Dendritic cell treated with granulocyte-macrophage colony-stimulating factor and Interleukin-4, amounts not matched to agents 40 ng/mL and 50 ng/mL, for 4 days (primary cell): ENCODE data around the gene SPATA16.

Source experiments
- H3K27ac Mint-ChIP-seq: one replicate; pipeline ENCODE4 v1.8.0; 2022; ENCODE audit warnings: mild to moderate bottlenecking, mixed read lengths
- H3K27me3 Mint-ChIP-seq: one replicate; pipeline ENCODE4 v1.8.0; 2022; ENCODE audit warnings: mild to moderate bottlenecking, mixed read lengths
- H3K36me3 Mint-ChIP-seq: one replicate; pipeline ENCODE4 v1.8.0; 2022; ENCODE audit warnings: low read depth, mixed read lengths
- H3K4me1 Mint-ChIP-seq: one replicate; pipeline ENCODE4 v1.8.0; 2022; ENCODE audit warnings: low read depth, mixed read lengths
- H3K4me3 Mint-ChIP-seq: one replicate; pipeline ENCODE4 v1.8.0; 2022; ENCODE audit warnings: mild to moderate bottlenecking, moderate library complexity, mixed read lengths
- H3K9me3 Mint-ChIP-seq: one replicate; pipeline ENCODE4 v1.8.0; 2022; ENCODE audit warnings: mixed read lengths
- intact Hi-C: fragments of 100-400 bp; cut with micrococcal nuclease; formaldehyde crosslinking; loops from one replicate; pipeline ENCODE4 v1.15.0; 2022

Gene SPATA16

GRCh38 chr3:173006006-173006405 is 135.0 kb downstream of the SPATA16 start:
- H3K9me3 Mint-ChIP-seq, result peaks cover 8% of the 10 kb centered on the region
- no peaks in the 10 kb centered on the region for H3K27me3 Mint-ChIP-seq
- no peak overlapping the region for H3K4me3 Mint-ChIP-seq
- H3K36me3 Mint-ChIP-seq, result no peaks in the 10 kb centered on the region
- H3K4me1 Mint-ChIP-seq, result no peaks in the 10 kb centered on the region
- no peak overlapping the region for H3K27ac Mint-ChIP-seq
- intact Hi-C loops, result no loop called here

GRCh38 chr3:173004681-173005080 is 136.4 kb downstream of the SPATA16 start:
- H3K4me3 Mint-ChIP-seq, result no peak overlapping the region
- intact Hi-C loops, result no loop called here
- no peak overlapping the region for H3K27ac Mint-ChIP-seq
- no peaks in the 10 kb centered on the region for H3K4me1 Mint-ChIP-seq
- H3K27me3 Mint-ChIP-seq, result no peaks in the 10 kb centered on the region
- H3K36me3 Mint-ChIP-seq, result no peaks in the 10 kb centered on the region
- no peaks in the 10 kb centered on the region for H3K9me3 Mint-ChIP-seq

GRCh38 chr3:173003956-173004355 is 137.1 kb downstream of the SPATA16 start:
- no peaks in the 10 kb centered on the region for H3K27me3 Mint-ChIP-seq
- H3K4me3 Mint-ChIP-seq, result no peak overlapping the region
- intact Hi-C loops, result no loop called here
- H3K4me1 Mint-ChIP-seq, result no peaks in the 10 kb centered on the region
- no peaks in the 10 kb centered on the region for H3K9me3 Mint-ChIP-seq
- no peak overlapping the region for H3K27ac Mint-ChIP-seq
- H3K36me3 Mint-ChIP-seq, result no peaks in the 10 kb centered on the region

- Mint-ChIP-seq H3K4me3 (no peak overlapping the region), H3K4me1 (no peaks in the 10 kb centered on the region), H3K9me3 (no peaks in the 10 kb centered on the region), H3K27me3 (no peaks in the 10 kb centered on the region), H3K27ac (no peak overlapping the region), H3K36me3 (no peaks in the 10 kb centered on the region)
- intact Hi-C loops, result no loop called here
Observed at GRCh38 chr3:173003471-173003870, 137.6 kb downstream of the SPATA16 start.

GRCh38 chr3:173001622-173002021 is 139.4 kb downstream of the SPATA16 start:
- intact Hi-C loops, result no loop called here
- H3K27me3 Mint-ChIP-seq, result no peaks in the 10 kb centered on the region
- H3K36me3 Mint-ChIP-seq, result no peaks in the 10 kb centered on the region
- H3K4me1 Mint-ChIP-seq, result no peaks in the 10 kb centered on the region
- no peaks in the 10 kb centered on the region for H3K9me3 Mint-ChIP-seq
- no peak overlapping the region for H3K27ac Mint-ChIP-seq
- H3K4me3 Mint-ChIP-seq, result no peak overlapping the region

- H3K27me3 Mint-ChIP-seq, result no peaks in the 10 kb centered on the region
- H3K27ac Mint-ChIP-seq, result no peak overlapping the region
- no peaks in the 10 kb centered on the region for H3K36me3 Mint-ChIP-seq
- intact Hi-C loops, result no loop called here
- no peaks in the 10 kb centered on the region for H3K4me1 Mint-ChIP-seq
- no peaks in the 10 kb centered on the region for H3K9me3 Mint-ChIP-seq
- H3K4me3 Mint-ChIP-seq, result no peak overlapping the region
Observed at GRCh38 chr3:173000553-173000952, 140.5 kb downstream of the SPATA16 start.

GRCh38 chr3:172993412-172993811 is 147.6 kb downstream of the SPATA16 start:
- no peak overlapping the region for H3K4me3 Mint-ChIP-seq
- intact Hi-C loops, result no loop called here
- no peaks in the 10 kb centered on the region for H3K27me3 Mint-ChIP-seq
- no peak overlapping the region for H3K27ac Mint-ChIP-seq
- no peaks in the 10 kb centered on the region for H3K36me3 Mint-ChIP-seq
- H3K9me3 Mint-ChIP-seq, result no peaks in the 10 kb centered on the region
- H3K4me1 Mint-ChIP-seq, result no peaks in the 10 kb centered on the region

GRCh38 chr3:172991424-172991996 is 149.5 kb downstream of the SPATA16 start:
- H3K27ac Mint-ChIP-seq, result no peak overlapping the region
- intact Hi-C loops, result no loop called here
- H3K27me3 Mint-ChIP-seq, result no peaks in the 10 kb centered on the region
- no peaks in the 10 kb centered on the region for H3K36me3 Mint-ChIP-seq
- no peak overlapping the region for H3K4me3 Mint-ChIP-seq
- H3K9me3 Mint-ChIP-seq, result no peaks in the 10 kb centered on the region
- no peaks in the 10 kb centered on the region for H3K4me1 Mint-ChIP-seq

- Mint-ChIP-seq H3K9me3 (no peaks in the 10 kb centered on the region), H3K27ac (no peak overlapping the region)
- intact Hi-C loops, result no loop called here
Observed at GRCh38 chr3:172989373-172989772, 151.7 kb downstream of the SPATA16 start.

GRCh38 chr3:172987273-172987672 is 153.8 kb downstream of the SPATA16 start:
- no peak overlapping the region for H3K4me3 Mint-ChIP-seq
- no peaks in the 10 kb centered on the region for H3K4me1 Mint-ChIP-seq
- no peaks in the 10 kb centered on the region for H3K36me3 Mint-ChIP-seq
- intact Hi-C loops, result no loop called here
- no peaks in the 10 kb centered on the region for H3K27me3 Mint-ChIP-seq
- no peak overlapping the region for H3K27ac Mint-ChIP-seq
- H3K9me3 Mint-ChIP-seq, result no peaks in the 10 kb centered on the region

More at GRCh38 chr3:172989373-172989772, 151.7 kb downstream of the SPATA16 start:
- Mint-ChIP-seq H3K27me3 (no peaks in the 10 kb centered on the region), H3K4me3 (no peak overlapping the region), H3K36me3 (no peaks in the 10 kb centered on the region), H3K4me1 (no peaks in the 10 kb centered on the region)

- Mint-ChIP-seq H3K4me1 (no peaks in the 10 kb centered on the region), H3K27me3 (no peaks in the 10 kb centered on the region), H3K27ac (no peak overlapping the region), H3K9me3 (no peaks in the 10 kb centered on the region), H3K36me3 (no peaks in the 10 kb centered on the region), H3K4me3 (no peak overlapping the region)
- intact Hi-C loops, result no loop called here
Observed at GRCh38 chr3:172984914-172985313, 156.1 kb downstream of the SPATA16 start.

- Mint-ChIP-seq H3K27ac (no peak overlapping the region), H3K4me1 (no peaks in the 10 kb centered on the region), H3K36me3 (no peaks in the 10 kb centered on the region), H3K4me3 (no peak overlapping the region), H3K27me3 (no peaks in the 10 kb centered on the region), H3K9me3 (no peaks in the 10 kb centered on the region)
- intact Hi-C loops, result no loop called here
Observed at GRCh38 chr3:172982736-172983364, 158.2 kb downstream of the SPATA16 start.

- no peak overlapping the region for H3K4me3 Mint-ChIP-seq
- H3K27me3 Mint-ChIP-seq, result no peaks in the 10 kb centered on the region
- no peak overlapping the region for H3K27ac Mint-ChIP-seq
- H3K36me3 Mint-ChIP-seq, result no peaks in the 10 kb centered on the region
- intact Hi-C loops, result no loop called here
- H3K9me3 Mint-ChIP-seq, result no peaks in the 10 kb centered on the region
- H3K4me1 Mint-ChIP-seq, result no peaks in the 10 kb centered on the region
Observed at GRCh38 chr3:172981407-172981983, 159.5 kb downstream of the SPATA16 start.

GRCh38 chr3:172980849-172981248 is 160.2 kb downstream of the SPATA16 start:
- no peaks in the 10 kb centered on the region for H3K36me3 Mint-ChIP-seq
- no peak overlapping the region for H3K4me3 Mint-ChIP-seq
- H3K4me1 Mint-ChIP-seq, result no peaks in the 10 kb centered on the region
- no peaks in the 10 kb centered on the region for H3K27me3 Mint-ChIP-seq
- no peaks in the 10 kb centered on the region for H3K9me3 Mint-ChIP-seq
- intact Hi-C loops, result no loop called here
- no peak overlapping the region for H3K27ac Mint-ChIP-seq

- Mint-ChIP-seq H3K27me3 (no peaks in the 10 kb centered on the region), H3K4me3 (no peak overlapping the region), H3K27ac (no peak overlapping the region), H3K4me1 (no peaks in the 10 kb centered on the region), H3K9me3 (no peaks in the 10 kb centered on the region), H3K36me3 (no peaks in the 10 kb centered on the region)
- intact Hi-C loops, result no loop called here
Observed at GRCh38 chr3:172977696-172978095, 163.3 kb downstream of the SPATA16 start.
